Memory B cell (primary cell): ENCODE results near the gene SCN5A.

Experiments
- ATAC-seq: fragments of 150-1000 bp; cut with Tn5 transposase; 2 replicates; pipeline ENCODE4 v1.10.0; 2021; ENCODE audit warnings: low read depth, mild to moderate bottlenecking, moderate library complexity
- DNase-seq, 2 donors: peaks; one replicate each; pipeline ENCODE4 v3.0.0; 2022; ENCODE audit warnings: low spot score in 2 of 2
- H3K27ac Mint-ChIP-seq: one replicate; pipeline ENCODE4 v1.8.0; 2022; ENCODE audit warnings: mild to moderate bottlenecking, moderate library complexity, mixed read lengths
- H3K27me3 Mint-ChIP-seq: one replicate; pipeline ENCODE4 v1.8.0; 2022; ENCODE audit warnings: mixed read lengths
- H3K36me3 Mint-ChIP-seq: one replicate; pipeline ENCODE4 v1.8.0; 2022; ENCODE audit warnings: mild to moderate bottlenecking, mixed read lengths
- H3K4me1 Mint-ChIP-seq: one replicate; pipeline ENCODE4 v1.8.0; 2022; ENCODE audit warnings: mixed read lengths
- H3K4me3 Mint-ChIP-seq: one replicate; pipeline ENCODE4 v1.8.0; 2022; ENCODE audit warnings: mild to moderate bottlenecking, moderate library complexity, mixed read lengths
- H3K9me3 Mint-ChIP-seq: one replicate; pipeline ENCODE4 v1.8.0; 2022; ENCODE audit warnings: mixed read lengths

Gene SCN5A

DNA sequence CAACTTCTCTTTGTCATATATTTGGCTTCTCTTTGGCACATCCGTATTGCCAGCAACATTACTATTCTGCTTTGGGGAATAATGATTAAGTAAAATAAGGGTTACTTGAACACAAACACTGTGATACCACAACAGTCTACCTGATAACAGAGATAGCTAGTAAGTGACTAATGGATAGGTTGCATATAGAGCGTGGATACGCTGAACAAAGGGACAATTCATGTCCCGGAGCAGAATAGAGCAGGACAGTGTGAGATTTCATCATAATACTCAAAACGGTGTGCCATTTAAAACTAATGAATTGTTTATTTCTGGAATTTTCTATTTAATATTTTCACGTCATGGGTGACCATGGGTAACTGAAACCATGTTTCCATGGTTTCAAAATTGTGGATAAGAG, 54.1 kb downstream of the SCN5A start:
- Mint-ChIP-seq H3K27ac (no peak overlapping the region), H3K4me3 (no peak overlapping the region), H3K36me3 (no peaks in the 10 kb centered on the region), H3K9me3 (no peaks in the 10 kb centered on the region), H3K4me1 (no peaks in the 10 kb centered on the region), H3K27me3 (peaks cover 18% of the 10 kb centered on the region)
- ATAC-seq (no peak), DNase-seq (no peak)

DNA sequence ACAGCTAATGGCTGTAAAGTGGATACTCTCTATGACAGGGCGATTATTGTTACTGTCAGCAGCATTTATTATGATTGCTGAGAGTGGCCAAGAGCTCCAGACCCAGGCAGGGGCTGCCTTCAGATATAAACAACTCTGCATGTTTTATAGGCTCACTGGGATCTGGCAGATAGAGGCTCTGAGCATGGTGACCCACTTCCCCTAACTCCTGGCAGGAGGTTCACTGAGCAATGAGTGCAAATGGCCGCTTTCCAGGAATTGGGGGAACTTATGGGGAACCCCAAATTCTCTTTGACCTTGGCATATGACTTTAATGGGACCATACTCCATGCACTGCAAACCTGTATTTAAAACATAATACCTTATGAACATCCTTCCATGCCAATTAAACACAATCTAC, 59.0 kb downstream of the SCN5A start:
- Mint-ChIP-seq H3K4me1 (no peaks in the 10 kb centered on the region), H3K27ac (no peak overlapping the region), H3K4me3 (no peak overlapping the region), H3K27me3 (peaks cover 6% of the 10 kb centered on the region), H3K36me3 (no peaks in the 10 kb centered on the region), H3K9me3 (no peaks in the 10 kb centered on the region)
- no peak for DNase-seq
- no peak for ATAC-seq

DNA sequence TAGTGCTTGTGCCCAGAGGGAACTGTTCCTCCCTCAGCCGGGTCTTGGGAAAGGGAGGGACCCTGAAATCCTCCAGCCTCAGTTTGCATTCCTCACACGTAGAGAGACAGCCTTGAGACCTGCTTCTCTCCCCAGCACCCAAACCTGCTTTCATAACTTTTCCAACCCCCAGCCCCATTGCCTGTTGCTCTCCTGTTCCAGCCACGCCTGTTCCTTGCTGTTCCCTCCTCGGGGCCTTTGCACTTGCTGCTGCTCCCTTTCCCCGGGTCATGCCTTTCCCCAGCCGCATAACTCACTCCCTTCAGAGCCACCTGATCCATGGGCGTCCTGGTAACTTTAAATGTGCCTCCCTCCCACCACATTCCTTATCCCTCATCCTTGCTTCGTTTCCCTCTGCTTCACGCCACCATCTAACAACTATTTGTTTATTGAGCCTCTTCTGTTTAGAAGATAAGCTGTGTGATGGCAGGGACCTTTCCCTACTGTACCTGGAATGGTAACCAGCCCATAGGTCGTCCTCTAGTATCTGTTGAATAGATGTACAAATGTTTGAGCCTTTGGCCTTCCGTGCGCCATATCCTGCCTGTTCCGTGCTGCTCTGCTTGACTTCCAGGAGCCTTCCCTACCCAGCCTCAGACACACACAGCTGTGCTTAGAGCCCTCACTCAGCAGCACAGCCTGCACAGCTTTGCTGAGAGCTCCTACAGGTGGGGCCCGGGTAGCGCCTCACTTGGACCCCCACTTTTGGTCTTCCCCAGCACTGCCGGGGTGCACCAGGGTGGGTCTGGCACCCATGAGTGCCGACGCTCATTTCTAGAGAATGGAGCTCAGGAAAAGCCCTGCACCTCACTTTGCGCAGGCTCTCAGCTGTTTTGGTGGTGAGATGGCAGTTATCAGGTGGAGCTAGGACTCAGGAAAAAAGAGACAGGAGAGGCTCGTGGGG, 60.2 kb downstream of the SCN5A start:
- Mint-ChIP-seq H3K9me3 (no peaks in the 10 kb centered on the region), H3K4me1 (no peaks in the 10 kb centered on the region), H3K4me3 (no peak overlapping the region), H3K36me3 (no peaks in the 10 kb centered on the region), H3K27me3 (peaks cover 4% of the 10 kb centered on the region), H3K27ac (no peak overlapping the region)
- DNase-seq (no peak), ATAC-seq (no peak)

DNA sequence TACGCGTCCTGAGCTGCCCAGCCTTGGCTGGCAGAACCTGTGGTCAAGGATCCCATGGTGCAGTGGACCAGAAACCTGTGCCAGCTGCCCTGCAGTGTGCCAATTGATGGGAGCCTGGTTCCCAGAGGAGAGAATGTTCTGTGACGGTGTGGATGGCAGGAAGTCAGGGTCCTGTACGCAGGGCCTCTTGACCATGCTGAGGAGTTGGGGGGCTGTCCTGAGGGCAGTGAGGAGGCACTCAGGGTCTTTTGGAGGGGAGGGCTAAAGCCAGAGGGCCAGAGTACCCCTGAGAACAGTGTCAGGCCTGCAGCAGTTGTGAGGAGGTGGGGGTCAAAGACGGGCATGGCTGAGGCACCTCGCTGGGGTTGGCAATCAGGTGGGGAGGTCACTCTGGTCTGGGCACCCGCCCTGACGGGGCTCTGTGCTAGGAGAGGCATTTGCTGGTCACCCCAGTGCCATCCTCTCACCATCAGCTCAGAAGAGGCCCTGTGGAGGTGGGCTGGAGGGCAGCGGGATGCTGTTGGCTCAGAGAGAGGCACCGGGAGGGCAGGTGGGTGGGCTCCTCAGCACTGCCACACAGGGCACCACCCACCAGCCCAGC, 61.0 kb downstream of the SCN5A start:
- no peaks in the 10 kb centered on the region for H3K36me3 Mint-ChIP-seq
- DNase-seq (no peak), ATAC-seq (no peak)
- H3K4me1 Mint-ChIP-seq = no peaks in the 10 kb centered on the region
- H3K27ac Mint-ChIP-seq = no peak overlapping the region
- peaks cover 4% of the 10 kb centered on the region for H3K27me3 Mint-ChIP-seq
- no peaks in the 10 kb centered on the region for H3K9me3 Mint-ChIP-seq
- no peak overlapping the region for H3K4me3 Mint-ChIP-seq

DNA sequence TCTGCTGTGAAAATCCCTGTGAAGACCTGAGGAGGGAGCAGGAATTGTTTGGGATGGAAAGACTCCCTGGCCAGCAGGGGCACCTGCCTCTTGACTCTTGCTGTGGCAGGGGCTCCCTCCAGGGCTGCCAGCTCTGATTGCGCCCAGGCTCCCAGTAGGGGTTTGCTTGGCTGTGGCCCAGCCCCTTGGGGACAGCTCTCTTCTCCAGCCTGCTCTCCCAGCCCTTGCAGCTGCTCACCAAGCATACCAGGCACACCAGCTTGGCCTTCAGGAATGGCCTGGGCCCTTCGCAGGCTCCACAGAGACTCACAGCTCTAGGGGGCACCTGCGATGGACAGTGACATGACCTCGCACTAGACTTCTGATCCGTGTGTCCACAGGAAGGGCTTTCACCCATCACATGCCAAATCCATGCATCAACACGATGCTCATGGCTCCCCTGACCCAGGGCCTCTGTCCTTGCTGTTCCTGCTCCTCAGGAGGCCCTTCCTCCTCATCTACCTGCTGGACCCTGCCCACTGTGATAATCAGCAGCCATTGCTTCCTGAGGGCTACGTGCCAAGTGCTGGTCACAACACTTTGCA, 61.8 kb downstream of the SCN5A start:
- H3K4me1 Mint-ChIP-seq = no peaks in the 10 kb centered on the region

DNA sequence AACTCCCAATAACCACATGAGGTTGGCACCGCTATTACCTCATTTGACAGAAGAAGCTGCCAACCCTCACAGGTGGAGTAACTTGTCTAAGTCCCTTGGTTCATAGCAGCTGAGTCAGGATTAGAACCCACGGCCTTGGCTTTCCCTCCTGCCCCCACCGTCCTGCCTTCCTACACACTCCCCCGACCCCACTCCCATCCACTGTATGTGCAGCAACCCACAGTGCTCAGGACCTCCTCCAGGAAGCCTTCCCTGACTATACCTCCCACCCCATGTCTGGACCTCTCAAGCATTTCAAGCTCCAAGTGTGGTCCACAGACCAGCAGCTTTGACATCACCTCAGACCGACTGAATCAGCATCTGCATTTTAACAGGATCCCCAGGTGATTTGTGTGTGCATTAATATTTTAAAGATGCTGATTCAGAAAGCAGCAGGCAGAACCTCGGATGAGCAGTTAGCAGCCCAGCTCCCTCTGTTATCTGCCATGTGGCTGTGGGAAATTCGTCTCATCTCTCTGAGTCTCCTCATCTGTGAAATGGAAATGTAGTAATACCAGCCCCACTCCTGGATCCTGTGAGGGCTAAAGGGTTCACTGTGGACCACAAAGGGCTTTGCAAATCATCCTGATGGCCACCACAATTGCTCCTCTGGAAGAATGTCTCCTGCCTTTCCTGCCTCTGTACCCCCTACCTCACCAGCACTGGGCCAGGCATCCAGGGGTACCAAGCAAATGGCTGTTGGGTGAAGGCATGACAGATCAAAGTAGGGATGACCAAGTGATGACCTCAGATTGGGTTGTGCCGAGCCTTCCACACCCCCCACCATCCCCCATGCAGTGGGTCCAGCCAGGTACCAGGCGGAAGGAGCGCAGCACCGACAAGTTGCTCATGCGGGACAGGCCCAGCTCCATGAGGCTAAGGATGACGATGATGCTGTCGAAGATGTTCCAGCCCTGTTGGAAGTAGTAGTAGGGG, 62.7 kb downstream of the SCN5A start:
- Mint-ChIP-seq H3K9me3 (no peaks in the 10 kb centered on the region), H3K4me3 (no peak overlapping the region), H3K27ac (no peak overlapping the region), H3K27me3 (peaks cover 4% of the 10 kb centered on the region), H3K36me3 (no peaks in the 10 kb centered on the region), H3K4me1 (no peaks in the 10 kb centered on the region)
- no peak for ATAC-seq
- no peak for DNase-seq

More for the DNA sequence above, 61.8 kb downstream of the SCN5A start:
- ATAC-seq (no peak), DNase-seq (no peak)
- H3K27ac Mint-ChIP-seq = no peak overlapping the region
- H3K4me3 Mint-ChIP-seq = no peak overlapping the region
- no peaks in the 10 kb centered on the region for H3K9me3 Mint-ChIP-seq
- no peaks in the 10 kb centered on the region for H3K36me3 Mint-ChIP-seq
- H3K27me3 Mint-ChIP-seq = peaks cover 4% of the 10 kb centered on the region

DNA sequence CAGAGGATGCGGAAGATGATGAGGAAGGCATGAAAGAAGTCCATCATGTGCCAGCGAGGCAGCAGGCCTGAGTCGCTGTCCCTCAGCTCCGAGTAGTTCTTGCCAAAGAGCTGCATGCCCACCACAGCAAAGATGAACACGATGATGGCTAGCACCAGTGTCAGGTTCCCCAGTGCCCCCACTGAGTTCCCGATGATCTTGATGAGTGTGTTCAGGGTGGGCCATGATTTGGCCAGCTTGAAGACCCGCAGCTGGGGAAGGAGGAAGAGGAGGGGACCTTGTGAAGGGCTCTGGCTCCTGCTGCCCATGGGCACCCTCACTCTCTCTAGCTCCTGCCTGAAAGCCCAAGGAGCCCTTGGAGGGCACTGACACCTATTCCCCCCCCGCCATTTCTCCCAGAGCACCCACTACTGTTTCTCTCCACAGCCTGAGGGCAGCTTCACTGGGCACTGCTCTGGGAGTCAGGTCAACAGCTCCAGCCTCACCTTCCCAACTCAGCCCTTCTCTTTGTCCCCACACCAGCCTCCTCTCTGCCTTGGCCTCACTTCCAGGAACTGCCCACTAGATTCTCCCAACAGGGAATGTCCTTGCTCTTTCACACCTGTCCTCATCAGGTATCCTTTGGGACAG, 63.6 kb downstream of the SCN5A start:
- Mint-ChIP-seq H3K4me1 (no peaks in the 10 kb centered on the region), H3K36me3 (no peaks in the 10 kb centered on the region), H3K9me3 (no peaks in the 10 kb centered on the region), H3K4me3 (no peak overlapping the region), H3K27ac (no peak overlapping the region), H3K27me3 (peaks cover 4% of the 10 kb centered on the region)
- ATAC-seq (no peak), DNase-seq (no peak)

DNA sequence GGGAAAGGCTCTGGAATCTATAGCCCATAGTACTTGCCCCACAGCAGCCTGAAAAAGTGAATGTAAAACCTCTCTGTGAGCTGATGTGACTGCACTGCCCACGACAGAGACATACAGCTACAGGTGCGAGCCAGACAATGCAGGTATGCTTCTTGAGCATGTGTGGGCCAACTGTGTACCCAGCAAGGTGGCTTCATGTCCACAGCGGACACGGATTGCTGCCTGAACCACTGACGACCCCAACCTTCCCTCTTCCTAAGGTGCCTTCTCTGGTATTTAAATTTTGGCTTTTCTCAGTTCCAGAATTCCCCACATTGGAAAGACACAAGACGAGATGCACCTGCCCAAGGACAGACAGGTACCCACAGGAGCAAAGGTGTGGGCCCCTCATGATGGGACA, 65.8 kb downstream of the SCN5A start:
- no peak for DNase-seq
- no peak for ATAC-seq
- Mint-ChIP-seq H3K27ac (no peak overlapping the region), H3K4me3 (no peak overlapping the region), H3K36me3 (no peaks in the 10 kb centered on the region), H3K9me3 (no peaks in the 10 kb centered on the region), H3K27me3 (no peaks in the 10 kb centered on the region), H3K4me1 (peaks cover 2% of the 10 kb centered on the region)

DNA sequence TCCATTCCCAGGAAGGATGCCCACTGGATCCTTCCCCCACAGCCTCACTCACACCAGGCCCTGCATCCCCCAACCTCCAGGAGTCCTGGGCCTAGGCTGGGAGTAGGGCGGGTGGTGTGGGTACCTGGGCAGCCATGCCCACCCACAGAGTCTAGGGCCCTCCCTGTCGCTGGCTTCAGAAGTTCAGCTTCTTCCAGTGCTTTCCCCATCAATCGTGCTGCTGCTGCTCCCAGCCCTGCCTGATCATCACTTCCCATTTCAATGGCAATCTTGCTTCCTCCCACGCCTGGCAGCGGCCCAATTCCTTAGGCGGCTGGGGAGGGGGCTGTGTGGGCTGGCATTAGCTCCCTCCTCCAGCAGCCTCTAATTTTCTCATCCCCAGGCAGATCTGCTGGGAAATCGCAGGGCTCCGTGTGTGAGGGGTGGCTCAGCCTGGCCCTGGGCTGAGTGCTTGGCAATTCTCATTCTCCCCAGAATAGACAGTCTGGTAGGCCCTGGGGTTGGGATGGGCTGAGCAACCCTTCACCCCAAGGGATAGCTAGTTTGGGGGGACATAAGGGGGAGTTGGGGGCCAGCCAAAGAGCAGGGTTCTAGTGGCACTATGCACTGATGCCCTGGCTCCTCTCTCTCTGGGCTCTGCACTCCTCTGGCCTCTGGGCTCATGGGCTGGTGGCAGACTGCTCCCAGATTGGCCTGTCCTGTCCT, 66.4 kb downstream of the SCN5A start:
- Mint-ChIP-seq H3K4me1 (peaks cover 2% of the 10 kb centered on the region), H3K9me3 (no peaks in the 10 kb centered on the region), H3K4me3 (no peak overlapping the region), H3K36me3 (no peaks in the 10 kb centered on the region), H3K27me3 (no peaks in the 10 kb centered on the region), H3K27ac (no peak overlapping the region)
- DNase-seq (no peak), ATAC-seq (no peak)

DNA sequence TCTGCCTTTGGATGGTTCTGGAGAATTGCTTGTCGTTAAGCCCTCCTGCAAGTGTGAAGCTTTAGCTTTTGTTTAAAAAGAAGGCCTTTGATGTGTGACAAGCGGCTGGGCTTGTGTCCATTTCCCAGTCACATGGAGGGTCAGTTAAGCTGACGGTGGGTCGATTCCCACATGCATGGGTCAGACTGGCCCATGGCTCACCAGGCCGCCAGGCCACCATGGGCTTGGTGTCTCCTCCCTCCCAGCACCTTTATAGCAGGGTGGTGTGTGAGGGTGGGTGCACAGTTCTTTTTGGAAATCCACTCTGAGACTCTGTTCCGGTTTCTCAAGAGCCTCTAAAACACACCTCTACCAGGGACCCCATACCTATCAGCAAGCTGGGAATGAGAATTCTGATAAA, 67.2 kb downstream of the SCN5A start:
- Mint-ChIP-seq H3K36me3 (no peaks in the 10 kb centered on the region), H3K4me1 (peaks cover 2% of the 10 kb centered on the region), H3K9me3 (no peaks in the 10 kb centered on the region), H3K27me3 (no peaks in the 10 kb centered on the region), H3K4me3 (no peak overlapping the region), H3K27ac (no peak overlapping the region)
- ATAC-seq = no peak
- no peak for DNase-seq

DNA sequence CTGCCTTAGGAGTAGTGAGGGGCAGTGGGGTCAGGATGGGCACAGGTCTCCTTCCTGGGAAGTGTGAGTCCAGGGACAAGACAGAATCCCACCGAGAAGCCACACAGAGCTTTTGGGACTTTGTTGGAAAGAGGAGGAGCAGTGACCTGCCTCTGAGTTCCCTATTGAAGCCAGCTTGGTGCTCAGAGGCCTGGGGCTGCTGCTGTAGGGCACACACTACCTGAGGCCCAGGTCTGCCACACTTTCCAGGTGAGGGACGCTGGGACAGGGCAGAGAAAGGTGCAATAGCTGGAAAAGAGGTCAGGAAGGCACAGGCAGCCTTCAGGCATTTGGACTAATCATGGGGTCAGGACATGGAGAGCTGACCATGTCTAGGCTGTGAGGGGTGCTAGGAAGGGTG, 67.7 kb downstream of the SCN5A start:
- no peak for ATAC-seq
- Mint-ChIP-seq H3K4me1 (peaks cover 2% of the 10 kb centered on the region), H3K4me3 (no peak overlapping the region), H3K9me3 (no peaks in the 10 kb centered on the region), H3K27me3 (no peaks in the 10 kb centered on the region), H3K36me3 (no peaks in the 10 kb centered on the region), H3K27ac (no peak overlapping the region)
- DNase-seq = no peak

DNA sequence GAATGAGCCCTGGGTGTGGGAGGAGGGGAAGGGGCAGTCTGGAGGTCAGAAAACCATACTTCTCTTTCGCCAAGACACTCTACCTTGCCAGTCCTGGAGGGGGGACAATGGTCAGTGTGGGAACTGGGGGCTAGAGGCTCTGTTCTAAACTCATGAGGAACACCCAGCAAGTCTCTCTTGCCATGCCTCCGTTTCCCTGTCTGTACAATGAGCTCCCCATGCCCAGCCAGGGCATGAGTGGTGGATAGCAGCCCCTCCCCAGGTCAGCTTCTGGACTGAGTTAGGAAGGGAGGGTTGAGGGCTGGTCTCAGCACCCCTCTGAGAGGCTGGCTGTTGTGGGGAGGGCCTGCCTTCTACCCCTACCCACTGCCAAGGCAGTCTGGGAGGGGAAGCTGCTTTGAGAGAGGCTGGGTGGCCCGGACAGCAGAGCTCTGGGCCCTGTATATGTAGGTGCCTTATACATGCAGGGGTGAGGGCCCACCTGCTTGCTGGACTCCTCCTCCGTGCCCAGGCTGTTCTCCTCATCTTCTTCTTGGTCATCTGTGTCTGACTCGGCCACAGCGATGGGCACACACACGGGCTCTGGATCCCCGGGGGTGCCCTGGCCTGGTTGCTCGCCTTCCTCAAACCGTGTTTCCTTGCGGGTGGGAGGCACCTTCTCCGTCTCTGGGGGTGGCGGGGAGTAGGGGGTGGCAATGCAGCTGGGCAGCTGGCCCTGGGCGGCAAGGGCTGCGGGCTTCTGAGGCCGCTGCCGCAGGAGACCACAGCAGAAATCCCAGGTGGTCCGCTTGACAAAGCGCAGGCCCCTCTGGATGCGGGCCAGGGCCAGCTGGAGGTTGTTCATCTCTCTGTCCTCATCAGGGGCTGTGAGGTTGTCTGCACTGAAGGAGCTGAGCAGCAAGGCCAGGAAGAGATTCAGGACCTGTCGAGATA, 68.8 kb downstream of the SCN5A start:
- Mint-ChIP-seq H3K27ac (no peak overlapping the region), H3K36me3 (no peaks in the 10 kb centered on the region), H3K4me3 (no peak overlapping the region), H3K9me3 (no peaks in the 10 kb centered on the region), H3K4me1 (peaks cover 2% of the 10 kb centered on the region), H3K27me3 (peaks cover 3% of the 10 kb centered on the region)
- ATAC-seq (no peak), DNase-seq (no peak)
